ENCODE results near the gene TRIM38. TPM values are rescaled to one million over a fixed set of nuclear protein-coding genes. Genes with fewer than 3 reads are reported as not detected.

TRIM38 gene
- total RNA-seq, 1 donor from 2014 or later = 8.1 TPM

DNA sequence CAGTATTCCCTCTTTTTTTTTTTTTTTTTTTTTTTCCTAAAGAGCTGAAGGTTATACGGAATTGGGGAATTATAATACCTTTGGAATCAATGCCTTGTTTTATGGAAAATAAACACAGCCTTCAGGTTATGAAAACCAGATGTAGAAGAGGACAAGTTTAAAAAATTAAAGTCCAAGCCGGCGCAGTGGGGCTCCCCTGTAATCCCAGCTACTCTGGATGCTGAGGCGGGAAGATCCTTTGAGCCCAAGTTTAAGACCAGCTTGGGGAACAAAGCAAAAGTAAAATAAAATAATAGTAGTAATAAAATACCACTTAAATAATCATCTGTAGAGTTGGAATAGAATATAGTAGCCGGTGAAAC lies 57.3 kb downstream of the TRIM38 start:
- H3K36me3 ChIP-seq = no peaks in the 10 kb centered on the region
- peaks cover 17% of the 10 kb centered on the region for H3K4me1 ChIP-seq
- no peak for DNase-seq (ENCODE audit: extremely low spot score in 2 of 2)
- no peak for TF ChIP-seq POLR2AphosphoS5 (IDR thresholded peaks at IDR 0.05; ENCODE audit: insufficient read depth in 1 of 2, low read depth in 1 of 2)
- TF ChIP-seq, protein P1, sequence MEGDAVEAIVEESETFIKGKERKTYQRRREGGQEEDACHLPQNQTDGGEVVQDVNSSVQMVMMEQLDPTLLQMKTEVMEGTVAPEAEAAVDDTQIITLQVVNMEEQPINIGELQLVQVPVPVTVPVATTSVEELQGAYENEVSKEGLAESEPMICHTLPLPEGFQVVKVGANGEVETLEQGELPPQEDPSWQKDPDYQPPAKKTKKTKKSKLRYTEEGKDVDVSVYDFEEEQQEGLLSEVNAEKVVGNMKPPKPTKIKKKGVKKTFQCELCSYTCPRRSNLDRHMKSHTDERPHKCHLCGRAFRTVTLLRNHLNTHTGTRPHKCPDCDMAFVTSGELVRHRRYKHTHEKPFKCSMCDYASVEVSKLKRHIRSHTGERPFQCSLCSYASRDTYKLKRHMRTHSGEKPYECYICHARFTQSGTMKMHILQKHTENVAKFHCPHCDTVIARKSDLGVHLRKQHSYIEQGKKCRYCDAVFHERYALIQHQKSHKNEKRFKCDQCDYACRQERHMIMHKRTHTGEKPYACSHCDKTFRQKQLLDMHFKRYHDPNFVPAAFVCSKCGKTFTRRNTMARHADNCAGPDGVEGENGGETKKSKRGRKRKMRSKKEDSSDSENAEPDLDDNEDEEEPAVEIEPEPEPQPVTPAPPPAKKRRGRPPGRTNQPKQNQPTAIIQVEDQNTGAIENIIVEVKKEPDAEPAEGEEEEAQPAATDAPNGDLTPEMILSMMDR (IDR thresholded peaks at IDR 0.05) = no peak
- TF ChIP-seq POLR2A (IDR thresholded peaks at IDR 0.05) = no peak
- peak overlapping the region; percentile 56 to 91 for H3K4me3 ChIP-seq
- peak overlapping the region; percentile 93 for H3K27ac ChIP-seq
- no peaks in the 10 kb centered on the region for H3K9me3 ChIP-seq
- no peaks in the 10 kb centered on the region for H3K27me3 ChIP-seq
- intact Hi-C loops (cut with DNase I) = loop anchor here (5.0 to 10.0 kb wide), 4 partner anchors 265 to 1115 kb away; partner anchors contain the start of gene HMGN4

DNA sequence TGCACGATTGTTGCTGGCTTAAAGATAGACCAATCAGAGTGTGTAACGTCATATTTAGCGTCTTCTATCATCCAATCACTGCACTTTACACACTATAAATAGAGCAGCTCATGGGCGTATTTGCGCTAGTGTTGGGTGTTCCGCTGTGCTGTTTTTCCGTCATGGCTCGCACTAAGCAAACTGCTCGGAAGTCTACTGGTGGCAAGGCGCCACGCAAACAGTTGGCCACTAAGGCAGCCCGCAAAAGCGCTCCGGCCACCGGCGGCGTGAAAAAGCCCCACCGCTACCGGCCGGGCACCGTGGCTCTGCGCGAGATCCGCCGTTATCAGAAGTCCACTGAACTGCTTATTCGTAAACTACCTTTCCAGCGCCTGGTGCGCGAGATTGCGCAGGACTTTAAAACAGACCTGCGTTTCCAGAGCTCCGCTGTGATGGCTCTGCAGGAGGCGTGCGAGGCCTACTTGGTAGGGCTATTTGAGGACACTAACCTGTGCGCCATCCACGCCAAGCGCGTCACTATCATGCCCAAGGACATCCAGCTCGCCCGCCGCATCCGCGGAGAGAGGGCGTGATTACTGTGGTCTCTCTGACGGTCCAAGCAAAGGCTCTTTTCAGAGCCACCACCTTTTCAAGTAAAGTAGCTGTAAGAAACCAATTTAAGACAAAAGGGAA lies 57.9 kb downstream of the TRIM38 start:
- TF ChIP-seq, protein P1 (IDR thresholded peaks at IDR 0.05) = no peak
- TF ChIP-seq POLR2AphosphoS5 (IDR thresholded peaks at IDR 0.05; ENCODE audit: insufficient read depth in 1 of 2, low read depth in 1 of 2) = peak; percentile 94 to 100
- peak; percentile 84 to 100 for TF ChIP-seq POLR2A (IDR thresholded peaks at IDR 0.05)
- peak overlapping the region; percentile 93 for H3K27ac ChIP-seq
- peak overlapping the region; percentile 56 to 91 for H3K4me3 ChIP-seq
- DNase-seq (ENCODE audit: extremely low spot score in 2 of 2) = peak in 1 of 2 donors; percentile 93
- no peaks in the 10 kb centered on the region for H3K9me3 ChIP-seq
- no peaks in the 10 kb centered on the region for H3K36me3 ChIP-seq
- intact Hi-C loops (cut with DNase I) = loop anchor here (10.0 kb wide), 3 partner anchors 264 to 1114 kb away; partner anchors contain the start of gene HMGN4
- no peaks in the 10 kb centered on the region for H3K27me3 ChIP-seq
- peaks cover 17% of the 10 kb centered on the region for H3K4me1 ChIP-seq

DNA sequence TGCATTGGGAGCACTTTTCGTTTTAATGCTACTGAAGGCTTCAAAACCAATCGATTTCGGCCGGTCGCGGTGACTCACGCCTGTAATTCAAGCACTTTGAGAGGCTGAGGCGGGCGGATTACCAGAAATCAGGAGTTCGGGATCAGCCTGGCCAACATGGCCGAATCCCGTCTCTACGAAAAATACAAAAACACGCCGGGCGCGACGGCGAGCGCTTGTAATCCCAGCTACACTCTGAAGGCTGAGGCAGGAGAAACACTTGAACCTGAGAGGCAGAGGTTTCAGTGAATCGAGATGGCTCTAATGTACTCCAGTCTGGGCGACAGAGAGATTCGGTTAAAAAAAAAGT lies 58.4 kb downstream of the TRIM38 start:
- Histone ChIP-seq H3K27me3 (no peaks in the 10 kb centered on the region), H3K9me3 (no peaks in the 10 kb centered on the region), H3K36me3 (no peaks in the 10 kb centered on the region), H3K4me3 (peak overlapping the region; percentile 56 to 91), H3K4me1 (peaks cover 16% of the 10 kb centered on the region), H3K27ac (peak overlapping the region; percentile 93)
- DNase-seq (ENCODE audit: extremely low spot score in 2 of 2) = peak in 1 of 2 donors; percentile 92
- intact Hi-C loops (cut with DNase I) = loop anchor here (10.0 kb wide), 3 partner anchors 264 to 1114 kb away; partner anchors contain the start of gene HMGN4
- no peak for TF ChIP-seq POLR2AphosphoS5 (IDR thresholded peaks at IDR 0.05; ENCODE audit: insufficient read depth in 1 of 2, low read depth in 1 of 2)
- TF ChIP-seq, protein P1 (IDR thresholded peaks at IDR 0.05) = no peak
- no peak for TF ChIP-seq POLR2A (IDR thresholded peaks at IDR 0.05)

DNA sequence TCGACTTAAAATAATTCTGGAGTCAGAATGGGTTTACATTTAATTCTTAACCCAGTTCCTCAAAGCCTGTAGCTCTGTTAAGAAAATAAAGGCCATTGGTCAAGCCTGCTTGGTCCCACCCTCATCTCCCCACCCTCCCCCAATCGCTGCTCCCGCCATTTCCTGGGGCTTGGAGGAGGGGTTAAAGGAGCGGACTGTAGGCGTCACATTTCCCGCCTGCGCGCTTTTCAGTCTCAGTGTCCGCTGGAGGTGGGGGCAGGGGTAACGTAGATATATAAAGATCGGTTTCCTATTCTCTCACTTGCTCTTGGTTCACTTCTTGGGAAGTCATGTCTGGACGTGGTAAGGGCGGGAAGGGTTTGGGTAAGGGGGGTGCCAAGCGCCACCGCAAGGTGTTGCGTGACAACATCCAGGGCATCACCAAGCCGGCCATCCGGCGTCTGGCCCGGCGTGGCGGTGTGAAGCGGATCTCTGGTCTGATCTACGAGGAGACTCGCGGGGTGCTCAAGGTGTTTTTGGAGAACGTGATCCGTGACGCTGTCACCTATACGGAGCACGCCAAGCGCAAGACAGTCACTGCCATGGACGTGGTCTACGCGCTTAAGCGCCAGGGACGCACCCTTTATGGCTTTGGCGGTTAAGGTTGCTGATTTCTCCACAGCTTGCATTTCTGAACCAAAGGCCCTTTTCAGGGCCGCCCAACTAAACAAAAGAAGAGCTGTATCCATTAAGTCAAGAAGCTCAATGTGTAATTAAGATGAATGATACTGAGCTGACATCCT lies 58.9 kb downstream of the TRIM38 start:
- Histone ChIP-seq H3K27me3 (no peaks in the 10 kb centered on the region), H3K4me3 (peak overlapping the region; percentile 56 to 91), H3K36me3 (no peaks in the 10 kb centered on the region), H3K4me1 (peaks cover 11% of the 10 kb centered on the region), H3K27ac (peak overlapping the region; percentile 93), H3K9me3 (no peaks in the 10 kb centered on the region)
- intact Hi-C loops (cut with DNase I) = loop anchor here (10.0 kb wide), 3 partner anchors 263 to 1113 kb away; partner anchors contain the start of gene HMGN4
- peak in 1 of 2 donors; percentile 98 for DNase-seq (ENCODE audit: extremely low spot score in 2 of 2)
- TF ChIP-seq POLR2AphosphoS5 (IDR thresholded peaks at IDR 0.05; ENCODE audit: insufficient read depth in 1 of 2, low read depth in 1 of 2) = peak; percentile 87 to 90
- peak in 1 of 2 donors; percentile 77 for TF ChIP-seq POLR2A (IDR thresholded peaks at IDR 0.05)
- TF ChIP-seq, protein P1 (IDR thresholded peaks at IDR 0.05) = no peak
